ENCODE results near the gene CITED1.

The CITED1 gene

DNA sequence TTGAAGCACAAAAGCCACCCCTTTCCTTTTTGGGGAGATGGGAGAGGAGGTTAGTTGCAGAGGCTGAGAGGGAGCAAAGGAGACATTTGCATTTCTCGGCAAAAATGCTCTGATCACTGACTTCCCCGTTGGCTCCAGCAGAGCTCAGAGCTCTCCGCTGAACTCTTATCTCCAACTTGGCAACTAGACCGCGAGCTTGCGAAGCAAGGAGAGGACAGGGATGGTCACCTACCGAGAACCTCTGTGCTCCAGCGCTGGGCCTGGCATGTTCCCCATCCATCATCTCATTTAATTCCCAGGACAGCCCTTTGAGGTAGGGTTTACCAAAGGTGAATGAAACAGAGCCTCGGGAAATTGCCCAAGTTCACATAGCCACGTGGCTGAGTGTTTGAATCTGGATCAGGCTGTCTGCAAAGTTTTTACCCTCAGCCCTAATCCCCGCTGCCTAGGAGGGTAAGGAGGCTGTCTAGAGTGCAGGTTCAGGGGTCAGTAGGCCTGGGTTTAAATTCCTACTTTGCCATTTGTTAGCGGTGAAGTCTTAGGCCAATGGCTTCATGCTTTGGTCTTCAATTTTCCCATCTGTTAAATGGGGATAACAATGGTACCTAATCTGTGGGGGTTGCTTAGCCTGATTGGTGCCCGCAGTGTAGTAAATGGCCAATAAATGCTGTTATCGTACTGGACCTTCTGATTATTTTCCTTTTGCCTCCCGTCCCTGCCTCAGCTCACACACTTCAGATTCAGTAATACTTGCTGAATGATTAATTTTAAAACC lies 3.8 kb upstream of the CITED1 start:
- FAIRE-seq = no peak
- no peak for DNase-seq (ENCODE audit: insufficient read length, low spot score)

DNA sequence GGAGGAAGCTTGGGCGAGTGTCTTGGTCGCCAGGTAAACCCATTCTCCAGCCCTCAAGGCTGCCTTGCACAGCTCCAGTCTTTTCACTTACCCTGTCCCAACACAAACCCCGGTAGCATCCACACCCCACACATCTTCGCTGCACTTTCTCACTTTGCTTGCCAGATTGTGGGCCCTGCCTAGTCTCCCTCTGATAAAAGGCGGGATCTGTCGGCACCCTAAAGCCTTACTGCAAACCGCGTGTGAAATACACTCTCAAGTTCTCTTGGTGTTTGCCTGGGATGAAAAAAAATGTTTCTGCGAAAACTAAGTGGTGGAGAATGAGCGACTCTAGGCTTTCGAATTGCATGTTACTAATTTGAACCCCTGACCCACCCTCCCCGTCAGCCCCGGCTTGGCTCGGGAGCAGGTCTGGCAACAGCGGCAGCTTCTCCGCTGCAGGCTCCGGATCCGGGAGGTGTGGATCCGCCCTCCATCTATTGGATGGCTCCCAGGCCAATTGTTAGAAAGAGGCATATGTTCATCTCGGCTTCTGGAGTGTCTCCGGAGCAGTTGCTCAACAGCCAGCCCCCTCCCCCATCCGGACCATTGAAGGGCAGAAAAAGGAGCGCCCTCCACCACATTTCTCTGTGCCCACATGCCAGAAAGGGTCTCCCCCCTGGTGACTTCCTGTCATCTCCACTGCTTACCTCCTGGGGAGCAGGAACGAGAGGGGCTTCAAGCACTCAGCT lies 3.0 kb upstream of the CITED1 start:
- FAIRE-seq (peak; percentile 84), DNase-seq (ENCODE audit: insufficient read length, low spot score) (no peak)

DNA sequence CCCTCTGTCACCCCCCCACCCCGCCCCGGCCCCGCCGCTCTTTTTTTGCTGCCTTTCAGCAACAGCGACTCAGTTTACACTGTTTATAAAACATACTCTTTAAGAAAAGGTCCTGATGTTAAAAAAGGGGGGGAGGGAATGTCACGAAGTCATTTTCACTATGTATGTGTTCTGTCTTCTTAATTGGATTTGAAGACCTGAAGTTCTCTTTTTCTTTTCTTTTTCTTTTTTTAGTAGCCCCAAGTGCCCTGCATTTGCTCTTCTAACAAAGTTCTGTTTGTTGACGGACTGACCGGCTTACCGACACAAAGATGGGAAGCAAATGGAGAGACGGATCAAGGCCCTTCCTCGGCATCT lies 2.5 kb upstream of the CITED1 start:
- DNase-seq (ENCODE audit: insufficient read length, low spot score) (no peak), FAIRE-seq (peak; percentile 23)

DNA sequence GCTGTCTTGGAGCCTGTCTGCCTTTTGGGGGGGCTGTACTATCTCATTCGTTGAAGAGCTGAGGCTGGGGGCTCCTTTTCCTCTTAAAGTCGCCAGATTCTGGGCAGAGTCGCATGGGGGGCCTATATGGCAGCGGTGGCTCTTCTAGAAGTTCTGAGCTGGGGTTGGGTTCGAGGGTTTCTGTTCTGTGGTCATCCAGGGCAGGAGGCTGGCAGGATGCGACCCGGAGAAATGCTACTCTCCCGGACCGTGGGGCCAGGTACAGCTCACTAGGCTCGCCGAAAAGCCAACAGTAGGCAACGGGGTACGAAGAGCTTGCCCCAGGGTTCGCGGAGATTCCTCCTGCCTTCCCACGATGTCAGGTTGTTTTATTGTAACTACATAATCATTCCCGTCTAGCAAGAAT lies 1.9 kb upstream of the CITED1 start:
- no peak for DNase-seq (ENCODE audit: insufficient read length, low spot score)
- peak; percentile 71 for FAIRE-seq

DNA sequence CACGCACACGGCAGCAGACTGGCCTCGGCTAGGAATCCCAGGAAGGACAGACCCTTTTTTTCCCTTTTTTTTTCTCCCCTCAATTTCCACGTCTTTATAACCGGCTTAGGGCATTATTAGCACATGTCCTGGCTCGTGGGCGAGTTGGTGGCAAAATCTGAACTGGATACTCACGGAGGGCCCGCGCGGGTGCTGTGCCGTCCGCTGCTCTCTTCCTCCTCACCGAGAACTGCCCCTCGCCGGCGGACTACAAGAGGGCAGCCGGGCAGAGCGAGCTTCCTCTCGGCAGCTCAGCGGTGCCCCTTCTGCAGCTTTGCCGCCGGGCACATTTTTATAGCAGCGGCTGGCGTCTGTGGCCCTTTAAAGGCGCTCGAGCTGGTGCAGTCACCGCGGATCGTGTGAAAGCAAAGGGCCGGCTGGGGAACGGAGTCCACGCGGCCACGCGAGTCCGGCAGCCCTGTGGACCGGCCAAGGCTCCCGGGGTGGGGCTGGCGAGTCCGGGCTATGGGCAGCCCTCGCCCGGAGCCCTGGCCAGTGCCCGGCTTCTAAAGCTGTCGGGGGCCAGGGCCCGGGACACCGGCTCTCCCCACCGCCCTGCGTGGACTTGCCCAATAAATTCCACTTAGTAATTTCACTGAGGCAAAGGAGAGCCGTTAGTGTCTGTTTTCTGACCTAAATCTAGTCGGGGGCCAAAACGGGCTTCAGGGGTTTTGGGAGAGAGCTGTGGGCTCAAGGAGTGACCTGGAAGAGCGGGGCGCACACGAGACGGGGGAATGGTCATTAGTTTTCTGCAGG lies 1.3 kb upstream of the CITED1 start:
- DNase-seq (ENCODE audit: insufficient read length, low spot score) (peak; percentile 53), FAIRE-seq (peak; percentile 89)

DNA sequence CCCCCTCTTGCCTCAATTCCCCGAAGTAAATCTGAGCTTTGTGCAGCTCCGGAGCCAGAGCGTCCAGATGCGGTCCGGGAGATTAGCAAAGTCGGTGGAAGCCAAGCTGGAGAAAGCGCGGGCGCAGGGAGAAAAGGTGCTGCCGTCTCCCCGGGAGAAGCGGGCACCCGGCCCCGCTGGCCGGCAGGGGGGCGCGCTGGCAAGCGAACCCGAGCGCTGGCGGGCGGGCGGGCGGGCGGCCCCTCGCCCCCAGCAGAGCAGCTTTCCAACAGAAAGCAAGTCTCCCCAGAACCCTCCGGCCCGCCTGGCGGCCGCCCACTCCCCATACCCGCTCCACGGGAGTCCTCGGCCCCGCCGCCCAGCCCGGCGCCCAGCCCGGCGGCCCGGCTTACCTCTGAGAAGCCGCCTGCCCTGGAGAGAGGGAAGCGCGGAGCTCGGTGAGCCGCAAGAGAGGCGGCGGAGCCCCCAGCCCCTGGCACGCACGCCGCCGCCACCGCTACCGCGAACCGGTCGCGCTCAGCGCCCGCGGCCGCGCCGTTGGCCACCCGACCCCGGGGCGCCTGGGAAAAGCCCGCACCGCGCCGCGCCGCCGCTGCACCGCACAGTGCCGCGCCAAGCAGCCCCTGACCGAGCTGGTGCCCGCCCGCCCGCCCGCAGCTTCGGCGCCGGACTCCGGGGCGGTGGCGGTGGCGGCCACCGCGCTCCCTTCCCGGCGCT lies 529 bp upstream of the CITED1 start:
- FAIRE-seq (no peak), DNase-seq (ENCODE audit: insufficient read length, low spot score) (no peak)

DNA sequence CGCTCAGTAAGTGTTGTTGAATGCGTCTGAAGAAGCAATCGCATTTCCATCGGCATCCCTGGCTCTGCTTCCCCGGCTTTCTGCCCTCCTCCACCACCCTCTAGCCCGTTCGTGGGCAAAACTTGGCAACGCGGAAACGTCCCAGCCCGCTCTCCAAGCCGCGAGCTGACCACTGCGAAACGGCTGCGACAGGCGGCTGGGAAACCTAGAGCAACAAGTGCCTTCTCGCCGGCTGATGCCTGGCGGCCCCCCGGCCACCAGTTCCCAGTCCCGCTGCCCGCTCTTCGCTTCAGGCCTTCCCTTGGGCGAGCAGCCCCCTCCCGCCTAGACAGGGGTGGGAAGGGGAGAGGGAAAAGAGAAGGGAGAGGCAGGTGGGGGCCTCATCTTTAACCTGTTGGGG lies 837 bp downstream of the CITED1 start:
- no peak for FAIRE-seq

DNA sequence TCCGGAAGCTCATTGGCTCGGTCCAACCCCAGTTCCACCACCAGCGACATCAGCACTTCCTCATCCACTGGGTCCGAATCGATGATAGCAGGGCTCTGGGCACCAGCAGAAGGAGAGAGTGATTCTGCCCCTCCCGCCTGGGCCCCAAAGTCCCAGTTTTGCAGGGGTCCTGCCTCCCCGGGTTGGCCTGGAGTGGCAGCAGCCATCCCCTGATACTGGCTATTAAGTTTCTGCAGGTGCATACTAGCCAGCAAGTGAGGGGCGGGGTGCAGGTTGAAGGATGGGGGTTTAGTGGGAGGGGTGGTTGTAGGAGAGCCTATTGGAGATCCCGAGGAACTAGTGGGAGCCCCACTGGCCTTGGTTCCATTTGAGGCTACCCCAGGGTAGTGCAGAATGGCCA lies 3.9 kb downstream of the CITED1 start:
- no peak for FAIRE-seq
- DNase-seq (ENCODE audit: insufficient read length, low spot score) = no peak

More for the DNA sequence above, 837 bp downstream of the CITED1 start:
- DNase-seq (ENCODE audit: insufficient read length, low spot score) = no peak

DNA sequence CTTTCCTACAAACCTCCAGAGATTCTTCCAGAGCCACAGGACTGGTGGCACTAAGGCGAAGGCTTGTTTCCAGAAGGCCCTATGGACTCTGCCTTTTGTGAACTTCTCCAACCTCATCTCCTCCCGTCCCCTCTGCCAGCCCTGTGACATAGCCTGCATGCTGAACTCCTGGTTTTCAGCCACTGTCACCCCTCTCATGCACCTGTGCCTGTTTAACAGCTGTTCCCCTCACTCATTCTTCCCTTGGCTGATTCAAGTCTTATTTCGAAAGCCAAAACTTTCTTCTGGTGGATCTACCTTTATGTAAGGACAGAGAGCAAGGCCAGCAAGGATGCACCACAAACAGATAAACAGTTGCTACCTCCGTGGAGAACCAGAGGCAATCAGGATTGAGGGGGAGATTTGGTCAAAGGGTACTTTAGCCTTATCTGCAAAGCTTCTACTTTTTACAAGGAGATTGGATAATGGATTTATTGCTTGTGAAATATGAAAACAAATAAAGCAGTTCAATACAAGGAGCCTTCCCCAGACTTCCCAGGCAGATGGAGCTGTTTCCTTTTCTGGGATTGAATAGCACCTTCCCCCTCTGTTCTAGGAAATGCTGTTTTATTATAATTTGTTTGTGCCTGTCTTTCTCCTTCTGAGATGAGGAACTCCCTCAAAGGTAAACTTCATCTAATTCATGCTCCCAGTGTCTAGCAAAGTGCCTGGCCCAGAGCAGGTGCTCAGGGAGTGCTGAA lies 5.7 kb downstream of the CITED1 start:
- DNase-seq (ENCODE audit: insufficient read length, low spot score) (no peak), FAIRE-seq (no peak)

DNA sequence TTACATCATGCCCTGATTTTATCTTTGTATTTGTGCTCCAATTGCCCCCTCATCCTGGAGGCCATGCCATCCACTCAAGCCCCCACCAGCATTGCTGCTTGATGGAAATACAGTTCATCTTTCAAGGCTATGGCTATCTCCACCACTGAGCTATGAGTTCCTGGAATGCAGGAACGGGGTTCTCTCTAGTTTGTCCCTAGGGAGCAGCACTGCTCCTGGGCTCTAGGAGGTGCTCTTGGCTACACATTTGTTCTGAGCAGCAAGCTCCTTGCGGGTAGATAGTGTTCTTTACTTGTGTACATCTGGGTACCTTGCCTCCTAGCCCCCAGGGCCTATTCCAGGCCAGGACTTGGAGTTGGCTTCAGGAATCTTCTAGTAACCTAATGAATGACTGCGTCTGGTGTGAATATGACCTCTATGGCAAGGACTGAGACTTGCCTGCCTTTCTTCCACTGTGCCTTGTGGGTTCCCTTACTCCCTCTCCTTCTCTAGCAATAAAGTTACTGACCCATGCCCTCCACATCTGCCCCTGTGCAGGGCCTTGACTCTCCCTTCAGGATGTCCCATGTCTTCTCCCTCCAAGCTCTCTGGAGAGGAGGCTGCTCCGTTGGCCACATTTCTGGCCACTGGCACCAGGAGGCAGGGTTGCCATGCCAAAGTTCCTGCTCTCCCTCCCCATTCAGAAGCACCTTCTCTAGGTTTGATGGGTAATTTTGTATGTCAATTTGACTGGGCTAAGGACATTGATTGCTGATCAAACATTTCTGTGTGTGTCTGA lies 7.6 kb downstream of the CITED1 start:
- FAIRE-seq (peak; percentile 54), DNase-seq (ENCODE audit: insufficient read length, low spot score) (no peak)

DNA sequence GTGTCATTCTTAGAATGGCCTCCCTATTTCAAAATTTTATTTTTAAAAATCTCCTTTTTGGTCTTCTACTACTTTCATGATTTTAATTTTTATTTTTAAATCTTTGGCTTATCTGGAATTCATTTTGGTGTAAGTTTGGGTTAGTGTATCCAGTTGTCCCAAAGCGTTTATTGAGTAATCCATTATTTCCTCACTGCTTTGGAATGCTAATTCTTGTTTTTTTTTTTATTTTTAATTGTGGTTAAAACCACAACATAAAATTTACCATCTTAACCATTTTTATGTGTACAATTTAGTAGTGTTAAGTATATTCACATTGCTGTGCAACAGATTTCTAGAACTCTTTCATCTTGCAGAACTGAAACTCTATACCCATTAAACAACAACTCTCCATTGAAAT lies 8.7 kb downstream of the CITED1 start:
- DNase-seq (ENCODE audit: insufficient read length, low spot score) (no peak), FAIRE-seq (no peak)

DNA sequence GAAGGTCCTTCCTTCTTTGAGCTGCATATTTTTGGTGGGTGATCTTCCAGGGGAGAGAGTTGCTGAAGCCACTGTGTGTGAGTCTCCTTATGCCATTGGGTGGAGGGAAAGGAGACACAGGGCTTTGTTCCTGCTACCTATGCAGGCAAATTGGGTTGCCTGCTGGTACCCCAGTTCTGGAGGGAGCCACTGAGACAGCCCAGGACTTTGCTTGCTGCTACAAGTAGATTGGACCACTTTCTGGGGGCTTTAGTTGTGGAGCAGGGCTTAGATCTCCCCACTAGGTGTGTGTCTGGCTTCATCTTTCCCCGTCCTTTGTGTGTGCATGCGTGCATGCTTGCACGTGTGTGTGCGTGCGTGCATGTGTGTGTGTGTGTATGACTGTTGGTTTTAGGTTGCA lies 10.0 kb downstream of the CITED1 start:
- DNase-seq (ENCODE audit: insufficient read length, low spot score) (no peak), FAIRE-seq (no peak)

DNA sequence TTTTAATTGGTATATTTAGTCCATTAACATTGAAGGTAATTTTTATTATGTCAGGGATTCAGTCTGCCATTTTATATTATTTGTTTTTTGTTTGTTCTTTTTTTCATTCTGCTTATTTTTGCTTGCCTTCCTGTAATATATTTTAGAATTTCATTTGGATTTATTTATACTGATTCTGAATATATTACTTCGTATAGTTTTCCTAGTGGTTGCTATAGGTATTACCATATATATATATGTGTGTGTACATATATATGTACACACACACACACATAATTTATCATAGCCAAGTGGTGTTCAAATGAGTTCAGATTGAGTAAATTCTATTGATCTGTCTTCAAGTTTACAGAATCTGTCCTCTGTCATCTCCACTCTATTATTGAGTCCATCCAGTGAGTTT lies 11.2 kb downstream of the CITED1 start:
- no peak for FAIRE-seq
- no peak for DNase-seq (ENCODE audit: insufficient read length, low spot score)

DNA sequence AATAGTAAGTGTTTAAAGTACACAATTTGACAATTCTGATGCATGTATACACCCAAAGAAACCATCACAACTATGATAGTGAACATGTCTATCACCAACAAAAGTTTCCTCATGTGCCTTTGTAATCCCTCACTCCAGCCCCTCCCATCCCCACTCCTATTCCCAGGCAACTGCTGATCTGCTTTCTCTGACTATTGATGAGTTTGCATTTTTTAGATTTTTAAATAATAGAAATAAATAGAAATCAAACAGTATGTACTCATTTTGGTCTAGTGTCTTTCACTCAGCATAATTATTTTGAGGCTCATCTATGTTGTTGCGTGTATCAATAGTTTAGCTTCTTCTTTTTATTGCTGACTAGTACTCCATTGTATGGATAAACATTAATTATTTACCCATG lies 23.4 kb downstream of the CITED1 start:
- FAIRE-seq (no peak), DNase-seq (ENCODE audit: insufficient read length, low spot score) (no peak)

DNA sequence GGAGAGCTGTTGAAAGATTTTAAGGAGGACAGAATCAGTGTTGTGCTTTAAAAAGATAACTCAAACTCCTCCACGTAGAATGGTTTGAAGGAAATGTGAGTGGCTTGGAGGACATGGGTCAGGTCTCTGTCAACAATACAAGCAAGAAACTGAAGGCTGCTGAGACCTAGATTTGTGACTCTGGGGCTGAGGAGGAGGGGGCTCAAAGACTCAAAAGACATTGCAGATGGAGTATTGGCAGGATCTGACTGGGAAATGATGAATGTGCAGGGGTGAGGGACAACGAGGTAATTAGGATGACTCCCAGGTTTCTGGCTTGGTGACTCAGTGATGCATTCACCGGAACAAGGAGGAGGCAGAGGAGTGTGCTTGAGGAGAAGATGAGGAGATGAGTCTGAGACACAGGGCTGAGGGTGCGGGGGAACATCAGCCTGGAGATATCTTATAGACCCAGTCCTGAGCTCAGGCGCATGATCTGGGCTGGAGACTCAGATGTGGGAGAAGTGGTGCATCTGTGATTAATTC lies 25.3 kb downstream of the CITED1 start:
- FAIRE-seq = no peak
- DNase-seq (ENCODE audit: insufficient read length, low spot score) = no peak

DNA sequence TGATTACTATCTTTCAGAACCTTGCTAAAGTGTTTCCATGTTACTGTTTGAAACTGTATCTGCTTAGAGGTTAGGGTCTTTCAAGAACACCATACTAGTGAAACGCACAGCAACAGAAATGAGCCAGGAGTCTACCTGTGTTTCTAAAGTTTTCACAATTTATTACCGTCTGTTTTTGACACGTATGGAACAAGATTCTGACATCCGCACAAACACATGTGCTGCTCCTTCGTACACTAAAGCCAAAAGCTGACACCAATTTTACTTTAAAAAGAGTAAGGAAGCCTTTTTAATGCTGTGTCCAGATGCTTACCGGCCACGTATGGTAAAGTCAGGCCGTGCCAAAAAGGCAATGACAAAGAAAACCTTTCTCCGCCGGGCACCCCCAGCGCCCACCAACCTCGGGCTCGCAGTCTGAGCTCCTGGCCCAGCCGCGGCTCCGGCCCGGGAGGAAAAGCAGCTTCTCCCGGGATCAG lies 29.2 kb downstream of the CITED1 start:
- FAIRE-seq (peak; percentile 23), DNase-seq (ENCODE audit: insufficient read length, low spot score) (no peak)

DNA sequence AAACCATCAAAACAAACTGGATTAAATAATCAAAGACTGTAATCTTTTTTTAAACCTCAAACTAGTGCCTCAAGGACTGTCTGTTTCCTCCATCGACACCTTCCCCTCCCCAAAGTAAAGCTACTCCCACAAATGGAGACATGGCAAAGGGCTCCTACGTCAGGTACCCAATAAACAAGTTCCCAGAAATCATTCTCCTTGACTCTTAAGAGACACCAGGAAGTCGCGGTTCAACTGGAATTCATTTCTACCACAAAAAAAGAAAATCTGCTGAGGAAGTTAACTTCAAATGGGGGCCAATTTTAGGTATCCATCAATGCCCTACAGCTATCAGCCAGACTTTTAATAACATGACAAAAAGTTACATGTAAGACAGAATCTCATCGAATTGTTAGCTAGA lies 31.2 kb downstream of the CITED1 start:
- DNase-seq (ENCODE audit: insufficient read length, low spot score) = no peak
- FAIRE-seq = no peak

DNA sequence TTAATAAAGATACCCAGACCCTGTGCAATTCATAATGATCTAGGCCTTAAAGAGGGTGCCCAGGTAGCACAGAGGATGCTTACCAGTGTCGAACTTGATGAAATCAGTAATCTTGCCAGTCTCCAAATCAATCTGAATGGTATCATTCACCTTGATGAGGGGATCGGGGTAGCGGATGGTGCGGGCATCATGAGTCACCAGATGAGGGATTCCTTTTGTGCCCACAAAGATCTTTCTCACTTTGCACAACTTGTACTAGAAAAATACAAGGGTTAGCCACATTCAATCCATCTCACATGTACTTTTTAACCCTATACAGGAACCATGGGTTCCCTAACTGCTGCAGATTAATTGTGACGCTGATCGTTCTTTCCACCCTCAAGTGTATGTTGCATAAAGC lies 32.0 kb downstream of the CITED1 start:
- no peak for FAIRE-seq

DNA sequence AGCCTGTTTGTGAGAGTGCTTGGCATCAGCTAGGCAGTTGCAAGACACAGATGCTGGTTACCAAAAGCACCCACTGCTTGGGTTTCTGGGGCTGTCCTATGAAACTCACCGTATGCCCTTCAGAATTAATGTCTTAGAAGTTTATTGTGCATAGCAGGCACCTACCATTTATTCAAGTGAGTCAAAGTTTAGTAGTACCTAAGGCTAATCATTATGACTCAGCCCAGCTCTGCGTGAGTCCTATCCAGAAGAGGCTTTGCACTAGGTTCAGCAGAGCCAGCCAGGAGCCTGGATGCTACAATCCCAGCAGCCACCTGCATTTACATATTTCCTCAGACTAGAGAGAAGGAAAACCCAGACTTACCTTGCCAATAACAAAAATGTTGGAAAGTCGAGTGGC lies 32.8 kb downstream of the CITED1 start:
- no peak for DNase-seq (ENCODE audit: insufficient read length, low spot score)

More for the DNA sequence above, 32.0 kb downstream of the CITED1 start:
- no peak for DNase-seq (ENCODE audit: insufficient read length, low spot score)

More for the DNA sequence above, 32.8 kb downstream of the CITED1 start:
- FAIRE-seq = no peak

Data from GM19239 (cell line).